OCI-LY7 (cell line): ENCODE measurements around the gene CIDEA. TPM values are rescaled to one million over a fixed set of nuclear protein-coding genes. Genes with fewer than 3 reads are reported as not detected.

Experiments
- BruUV-seq: library from RNA; stranded (reverse); fragments of 400-500 nt; replicated peaks from 2 replicates; lab custom pipeline; 2021; lab: Mats Ljungman, UMichigan
- CTCF ChIA-PET: fragments of 300-600 bp; sonication (Branson Sonifier 250); formaldehyde crosslinking; loops from one replicate; lab custom pipeline; 2022; ENCODE audit warnings: antibody characterized with exemption; ENCODE audit not compliant: unreplicated experiment; lab: Charles Lee
- POLR2A ChIA-PET: fragments of 300-600 bp; sonication (Branson Sonifier 250); formaldehyde crosslinking; loops from one replicate; lab custom pipeline; 2022; ENCODE audit warnings: antibody characterized with exemption; lab: Charles Lee
- DNase-seq: peaks from one replicate; pipeline ENCODE4 v3.0.0-alpha.2; 2015; ENCODE audit warnings: low spot score
- H2AFZ ChIP-seq: fragments of 200-600 bp; sonication (generic), shearing (Covaris generic); 2 replicates; pipeline ENCODE4 v1.6.1; 2014; ENCODE audit warnings: mild to moderate bottlenecking, antibody characterized with exemption, low read length, moderate library complexity
- H3K27ac ChIP-seq: fragments of 200-600 bp; sonication (generic); 2 replicates; pipeline ENCODE4 v1.5.1; 2014; ENCODE audit warnings: mixed run types, low read depth, mild to moderate bottlenecking, moderate library complexity, low read length, inconsistent platforms; ENCODE audit not compliant: poor library complexity, severe bottlenecking
- H3K36me3 ChIP-seq: fragments of 200-600 bp; sonication (generic); 2 replicates; pipeline ENCODE4 v1.6.1; 2014; ENCODE audit warnings: mild to moderate bottlenecking, antibody characterized with exemption, low read length, moderate library complexity, mixed read lengths; ENCODE audit not compliant: insufficient read depth
- H3K4me1 ChIP-seq: fragments of 200-600 bp; sonication (generic); 2 replicates; pipeline ENCODE4 v1.5.1; 2014; ENCODE audit warnings: mild to moderate bottlenecking, low read length; ENCODE audit not compliant: insufficient read depth, poor library complexity, severe bottlenecking
- H3K4me2 ChIP-seq: fragments of 200-600 bp; sonication (generic); 2 replicates; pipeline ENCODE4 v1.6.1; 2014; ENCODE audit warnings: mild to moderate bottlenecking, low read length
- H3K4me3 ChIP-seq: fragments of 200-600 bp; sonication (generic); 2 replicates; pipeline ENCODE4 v1.5.1; 2014; ENCODE audit warnings: mild to moderate bottlenecking, low read depth, low read length; ENCODE audit not compliant: poor library complexity, severe bottlenecking
- H3K79me2 ChIP-seq: fragments of 200-600 bp; sonication (generic); 2 replicates; pipeline ENCODE4 v1.6.1; 2016; ENCODE audit warnings: low read depth, mild to moderate bottlenecking, low read length, moderate library complexity, mixed read lengths; ENCODE audit not compliant: insufficient read depth
- H3K9me2 ChIP-seq: fragments of 200-600 bp; sonication (generic); 2 replicates; pipeline ENCODE4 v1.6.1; 2016; ENCODE audit warnings: mild to moderate bottlenecking, low read length, mixed read lengths; ENCODE audit not compliant: insufficient read depth
- H3K9me3 ChIP-seq: fragments of 200-600 bp; sonication (generic); 2 replicates; pipeline ENCODE4 v1.6.1; 2014; ENCODE audit warnings: mild to moderate bottlenecking, mixed run types, low read length, mixed read lengths
- H4K20me1 ChIP-seq: fragments of 200-600 bp; sonication (generic); 2 replicates; pipeline ENCODE4 v1.6.1; 2014; ENCODE audit warnings: mild to moderate bottlenecking, antibody characterized with exemption, low read length, moderate library complexity, mixed read lengths; ENCODE audit not compliant: insufficient read depth
- CTCF ChIP-seq: fragments of 200-600 bp; sonication (generic); conservative IDR thresholded peaks from 2 replicates; pipeline ENCODE4 v1.5.1; 2014; ENCODE audit warnings: mild to moderate bottlenecking, antibody characterized with exemption, low read length, moderate library complexity, mixed read lengths
- EZH2phosphoT487 ChIP-seq: fragments of 200-600 bp; sonication (generic); IDR thresholded peaks from 2 replicates; pipeline ENCODE4 v1.6.1; 2018; ENCODE audit warnings: low read depth, borderline replicate concordance, mild to moderate bottlenecking, mixed run types, antibody characterized with exemption, low read length, moderate library complexity, mixed read lengths
- intact Hi-C: fragments of 100-400 bp; cut with micrococcal nuclease; formaldehyde crosslinking; loops from one replicate; pipeline ENCODE4 v1.10.0; 2022; ENCODE audit not compliant: unreplicated experiment
- total RNA-seq, 2 experiments: library from RNA; depleted of rRNA in 1 of 2; stranded (reverse); fragments of >200 nt in 1 of 2; shearing (Covaris generic) in 1 of 2; gene quantifications; 2 replicates each; pipeline ENCODE4 v1.2.3, GENCODE V29; 2014 to 2022

CIDEA gene
- total RNA-seq, 2 experiments from 2014 or later = not detected

DNA sequence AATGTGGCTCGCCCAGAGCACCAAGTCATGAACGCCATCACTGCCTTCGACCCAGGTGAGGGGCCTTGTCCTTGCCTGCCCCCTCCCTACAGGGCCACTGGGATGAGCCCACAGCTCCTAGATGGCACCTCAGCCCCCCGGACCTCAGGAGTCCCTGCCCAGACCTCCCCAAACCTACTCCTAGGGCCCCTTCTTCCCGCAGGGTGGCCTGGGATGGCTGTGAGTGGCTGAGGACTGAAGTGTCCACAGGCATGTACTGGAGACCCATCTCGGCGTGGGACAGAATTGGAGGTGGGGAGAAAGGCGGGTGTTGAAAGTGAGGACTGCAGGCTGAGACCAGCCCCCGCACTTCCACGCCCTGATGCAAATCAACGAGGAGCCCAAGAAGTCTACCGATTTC, 51.0 kb downstream of the CIDEA start:
- Histone ChIP-seq H3K36me3 (no peaks in the 10 kb centered on the region), H3K79me2 (no peaks in the 10 kb centered on the region), H3K9me3 (no peaks in the 10 kb centered on the region), H3K4me2 (no peak overlapping the region), H2AFZ (no peak overlapping the region), H4K20me1 (no peaks in the 10 kb centered on the region), H3K27ac (no peak overlapping the region), H3K9me2 (no peaks in the 10 kb centered on the region), H3K4me3 (no peak overlapping the region), H3K4me1 (no peaks in the 10 kb centered on the region)
- no TSS peak for BruUV-seq
- TF ChIP-seq EZH2phosphoT487 (no peak), CTCF (no peak)
- intact Hi-C loops = no loop called here
- no peak for DNase-seq
- POLR2A ChIA-PET = no interaction called here
- CTCF ChIA-PET = no interaction called here

DNA sequence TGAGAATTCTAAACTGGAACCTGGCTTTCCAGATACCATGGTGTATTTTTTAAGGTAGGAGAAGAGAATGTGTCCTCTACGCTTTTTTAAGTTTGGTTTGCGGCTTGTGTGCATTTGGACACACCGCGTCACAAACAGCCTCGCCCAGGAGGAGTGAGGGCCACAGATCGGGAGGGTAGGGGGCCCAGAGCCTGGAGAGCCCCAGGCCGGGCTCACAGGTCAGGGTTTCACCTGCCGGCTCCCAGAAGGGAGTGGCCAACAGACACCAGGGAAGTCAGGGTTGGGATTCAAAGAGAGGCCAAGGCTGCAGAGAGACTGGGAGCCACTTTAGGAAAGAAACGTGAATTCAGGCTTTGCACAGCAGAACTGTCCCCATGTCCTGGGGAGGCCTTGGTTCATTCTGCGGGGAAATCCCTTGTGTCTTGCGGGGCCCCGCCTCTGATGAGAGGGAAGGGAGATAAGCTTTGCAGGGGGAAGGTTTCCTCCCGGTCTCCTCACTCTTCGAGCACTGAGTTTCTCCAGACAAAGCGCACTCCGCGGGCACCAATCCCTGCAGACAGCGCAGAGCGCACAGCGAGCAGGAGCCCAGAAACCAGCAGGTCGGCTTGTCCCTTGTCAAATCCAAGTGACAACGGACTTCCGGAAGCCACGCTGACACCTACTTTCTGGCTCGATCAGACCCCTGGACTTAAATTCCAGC, 51.9 kb downstream of the CIDEA start:
- POLR2A ChIA-PET = no interaction called here
- Histone ChIP-seq H2AFZ (no peak overlapping the region), H3K79me2 (no peaks in the 10 kb centered on the region), H3K9me2 (no peaks in the 10 kb centered on the region), H3K4me2 (no peak overlapping the region), H3K4me3 (no peak overlapping the region), H3K27ac (no peak overlapping the region), H3K4me1 (no peaks in the 10 kb centered on the region), H3K36me3 (no peaks in the 10 kb centered on the region), H4K20me1 (no peaks in the 10 kb centered on the region), H3K9me3 (no peaks in the 10 kb centered on the region)
- CTCF ChIA-PET = no interaction called here
- no peak for DNase-seq
- intact Hi-C loops = no loop called here
- TF ChIP-seq CTCF (no peak), EZH2phosphoT487 (no peak)
- no TSS peak for BruUV-seq
